Measurements from ENCODE around the gene SBK2.

- TF ChIP-seq EZH2 (IDR thresholded peaks at IDR 0.05; ENCODE audit: borderline replicate concordance, insufficient read depth, low read length, poor library complexity, severe bottlenecking) (no peak), CTCF (IDR thresholded peaks at IDR 0.05; ENCODE audit: poor library complexity, severe bottlenecking) (no peak), TAF1 (IDR thresholded peaks at IDR 0.05; ENCODE audit: low read depth) (no peak), RAD21 (conservative IDR thresholded peaks at IDR 0.05) (no peak), POLR2AphosphoS5 (IDR thresholded peaks at IDR 0.05) (no peak), REST (IDR thresholded peaks at IDR 0.05; ENCODE audit: borderline replicate concordance) (no peak), MXI1 (conservative IDR thresholded peaks at IDR 0.05; ENCODE audit: poor library complexity, severe bottlenecking) (no peak), EP300 (conservative IDR thresholded peaks at IDR 0.05; ENCODE audit: poor library complexity, severe bottlenecking) (no peak), SMC3 (conservative IDR thresholded peaks at IDR 0.05; ENCODE audit: poor library complexity) (no peak)
These were observed 45.2 kb downstream of the SBK2 start for GRCh38 chr19:55491546-55492360.
